Measurements from ENCODE around the gene TUBAL3. TPM values are rescaled to one million over a fixed set of nuclear protein-coding genes. Genes with fewer than 3 reads are reported as not detected.

Gene TUBAL3
- total and polyA plus RNA-seq, 2 of the 4 experiments (the other 2 are of a cell fraction) = not detected

DNA sequence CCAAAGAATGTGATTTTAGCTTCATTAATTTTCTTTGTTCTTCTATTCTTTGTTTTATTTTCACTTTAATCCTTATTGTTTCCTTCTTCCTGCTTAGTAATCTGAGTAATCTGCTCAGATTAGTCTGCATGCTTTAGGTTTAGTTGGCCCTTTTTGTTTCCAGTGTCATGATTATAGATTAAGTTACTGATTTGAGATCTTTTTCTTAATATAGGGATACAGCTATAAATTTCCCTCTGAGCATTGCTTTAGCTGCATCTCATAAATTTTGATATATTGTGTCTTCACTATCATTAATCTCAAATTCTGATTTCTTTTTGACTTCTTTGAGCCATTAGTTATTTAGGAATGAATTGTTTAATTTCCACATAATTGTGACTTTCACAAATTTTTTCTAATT, 14.0 kb upstream of the TUBAL3 start:
- no peak overlapping the region for H2BK5ac ChIP-seq (ENCODE audit: low read depth, low read length, poor library complexity, severe bottlenecking)
- H2AK5ac ChIP-seq (ENCODE audit: low read depth, low read length) = no peak overlapping the region
- H3K4me1 ChIP-seq (ENCODE audit: control insufficient read depth, insufficient read depth, low read length) = no peaks in the 10 kb centered on the region
- H3K9me3 ChIP-seq (ENCODE audit: control insufficient read depth, insufficient read depth, low read length) = no peaks in the 10 kb centered on the region
- intact Hi-C loops (cut with micrococcal nuclease) = no loop called here
- dilution Hi-C loops (cut with HindIII; ENCODE audit: low sequenced_read_pairs, unreplicated experiment) = no loop called here
- H3K18ac ChIP-seq (ENCODE audit: low read depth, low read length) = no peak overlapping the region
- BruUV-seq (replicated peaks) = no TSS peak
- H3K4ac ChIP-seq (ENCODE audit: low read depth, low read length) = no peak overlapping the region
- no peak overlapping the region for H3K9ac ChIP-seq (ENCODE audit: low read depth, low read length)
- H3K4me3 ChIP-seq (ENCODE audit: insufficient read depth, low read depth, low read length) = no peak overlapping the region
- no peak overlapping the region for H3K23ac ChIP-seq (ENCODE audit: low read depth, low read length)
- ATAC-seq (ENCODE audit: low read depth) = no peak
- H3K27ac ChIP-seq (ENCODE audit: insufficient read depth, low read length) = no peak overlapping the region
- no peak for DNase-seq
- H4K8ac ChIP-seq (ENCODE audit: low read depth in 2 of 2, low read length in 2 of 2) = no peak overlapping the region
- no peak overlapping the region for H2BK120ac ChIP-seq (ENCODE audit: low read depth, low read length)
- H3K27me3 ChIP-seq (ENCODE audit: control insufficient read depth, insufficient read depth, low read length) = no peaks in the 10 kb centered on the region
- H3K79me1 ChIP-seq (ENCODE audit: low read depth in 1 of 2, low read length in 2 of 2) = peaks cover 21 to 27% of the 10 kb centered on the region in 2 experiments
- no peak for TF ChIP-seq RCOR1 (IDR thresholded peaks at IDR 0.05; ENCODE audit: insufficient replicate concordance, low read length)
- no peak for TF ChIP-seq FOS (IDR thresholded peaks at IDR 0.05; ENCODE audit: low read depth, low read length)
- TF ChIP-seq NFE2L2 (IDR thresholded peaks at IDR 0.05; ENCODE audit: low read depth, low read length) = no peak
- no peak for TF ChIP-seq SMC3 (IDR thresholded peaks at IDR 0.05; ENCODE audit: low read depth, low read length)
- no peak for TF ChIP-seq MXI1 (IDR thresholded peaks at IDR 0.05; ENCODE audit: borderline replicate concordance, low read depth, low read length)
- no peak overlapping the region for H2BK20ac ChIP-seq (ENCODE audit: low read depth, low read length)
- H3K14ac ChIP-seq (replicated peaks; ENCODE audit: low read depth, low read length) = no peak overlapping the region
- no peaks in the 10 kb centered on the region for H3K36me3 ChIP-seq (ENCODE audit: control insufficient read depth, insufficient read depth, low read length)
- no peak overlapping the region for H4K5ac ChIP-seq (ENCODE audit: low read depth, low read length)
- H2BK15ac ChIP-seq (ENCODE audit: low read depth, low read length) = no peak overlapping the region
- H2AFZ ChIP-seq (replicated peaks; ENCODE audit: low read length, poor library complexity) = no peak overlapping the region
- no peak overlapping the region for H3K56ac ChIP-seq (ENCODE audit: extremely low read depth, insufficient read depth, low read length)
- H4K20me1 ChIP-seq (ENCODE audit: insufficient read depth, low read length) = no peaks in the 10 kb centered on the region
- POLR2A ChIA-PET (ENCODE audit: unreplicated experiment) = no interaction called here
- H3K4me2 ChIP-seq (ENCODE audit: low read depth, low read length) = no peak overlapping the region
- CTCF ChIA-PET = interaction anchor here (0.7 kb wide), 1 partner anchor 15 kb away, joined by 3 read pairs; no protein-coding TSS in a partner anchor
- no peak overlapping the region for H4K91ac ChIP-seq (ENCODE audit: insufficient read depth, low read depth, low read length)
- in situ Hi-C loops (cut with MboI; ENCODE audit: low sequenced_read_pairs) = no loop called here
- H3K9me1 ChIP-seq (ENCODE audit: insufficient read depth, low read length) = no peaks in the 10 kb centered on the region
- no peak overlapping the region for H2AK9ac ChIP-seq (replicated peaks; ENCODE audit: low read depth, low read length, poor library complexity)
